GM19452 (cell line): Measurements from ENCODE around the gene SLC2A9.

ENCODE experiments used
- ATAC-seq: cut with Tn5 transposase; IDR thresholded peaks from one replicate; pipeline ENCODE4 v1.9.1; 2021; ENCODE audit not compliant: unreplicated experiment

The SLC2A9 gene

GRCh38 chr4:9968472-9968871 is 52.8 kb downstream of the SLC2A9 start:
- no peak for ATAC-seq

- ATAC-seq: no peak
Observed at GRCh38 chr4:9964879-9965278, 56.4 kb downstream of the SLC2A9 start.

GRCh38 chr4:9963328-9963727 is 58.0 kb downstream of the SLC2A9 start:
- ATAC-seq: no peak

GRCh38 chr4:9962611-9963314 is 58.5 kb downstream of the SLC2A9 start:
- no peak for ATAC-seq

GRCh38 chr4:9954468-9954867 is 66.8 kb downstream of the SLC2A9 start:
- ATAC-seq: no peak

GRCh38 chr4:9953089-9953488 is 68.2 kb downstream of the SLC2A9 start:
- ATAC-seq: no peak

GRCh38 chr4:9952415-9952950 is 68.8 kb downstream of the SLC2A9 start:
- ATAC-seq: no peak

GRCh38 chr4:9949573-9949972 is 71.7 kb downstream of the SLC2A9 start:
- ATAC-seq: no peak

- no peak for ATAC-seq
Observed at GRCh38 chr4:9947168-9948062, 73.9 kb downstream of the SLC2A9 start.

GRCh38 chr4:9946170-9946569 is 75.1 kb downstream of the SLC2A9 start:
- ATAC-seq: no peak

- ATAC-seq: no peak
Observed at GRCh38 chr4:9944431-9945425, 76.6 kb downstream of the SLC2A9 start.

GRCh38 chr4:9943761-9944160 is 77.5 kb downstream of the SLC2A9 start:
- no peak for ATAC-seq

- ATAC-seq: no peak
Observed at GRCh38 chr4:9942921-9943600, 78.2 kb downstream of the SLC2A9 start.

GRCh38 chr4:9942139-9942538 is 79.2 kb downstream of the SLC2A9 start:
- no peak for ATAC-seq

- no peak for ATAC-seq
Observed at GRCh38 chr4:9940041-9940440, 81.3 kb downstream of the SLC2A9 start.

GRCh38 chr4:9938933-9939332 is 82.4 kb downstream of the SLC2A9 start:
- no peak for ATAC-seq

GRCh38 chr4:9937078-9937477 is 84.2 kb downstream of the SLC2A9 start:
- no peak for ATAC-seq

- no peak for ATAC-seq
Observed at GRCh38 chr4:9936129-9936644, 85.1 kb downstream of the SLC2A9 start.

- ATAC-seq: no peak
Observed at GRCh38 chr4:9933956-9934355, 87.3 kb downstream of the SLC2A9 start.

- no peak for ATAC-seq
Observed at GRCh38 chr4:9933184-9933583, 88.1 kb downstream of the SLC2A9 start.
